HepG2 (cell line): ENCODE data around the gene ALAS2. TPM values are rescaled to one million over a fixed set of nuclear protein-coding genes. Genes with fewer than 3 reads are reported as not detected.

Experiments used
- ATAC-seq: fragments of 200-7000 bp; cut with Tn5 transposase; 3 replicates; pipeline ENCODE4 v1.9.1; 2020; ENCODE audit warnings: mild to moderate bottlenecking, moderate library complexity
- BruUV-seq: library from RNA; stranded (reverse); fragments of 400-500 nt; replicated peaks from 2 replicates; lab custom pipeline; 2021; lab: Mats Ljungman, UMichigan
- CTCF ChIA-PET: fragments of 300-600 bp; formaldehyde crosslinking; extraction: SDS; loops from one replicate; lab custom pipeline; 2021; ENCODE audit warnings: low total read pairs, inconsistent platforms, low intra/inter-chr PET ratio; lab: Yijun Ruan, JAX
- POLR2A ChIA-PET: fragments of 350-600 bp; sonication (Branson Sonifier 250); formaldehyde crosslinking; loops from one replicate; lab custom pipeline; 2020; ENCODE audit warnings: antibody characterized with exemption, inconsistent platforms; lab: Yijun Ruan, JAX
- DNase-seq: peaks from one replicate; pipeline ENCODE4 v3.0.0-alpha.2; 2015; ENCODE audit warnings: low spot score
- FAIRE-seq: peaks from 3 replicates; lab custom pipeline; 2011; peaks lifted over from hg19 to GRCh38; lab: Jason Lieb, UNC
- H2AFZ ChIP-seq: one replicate; pipeline ENCODE4 v1.6.1; 2011; ENCODE audit warnings: low read length, inconsistent platforms
- H3K27ac ChIP-seq: fragments of 300-600 bp; 3 replicates; pipeline ENCODE4 v1.8.0; 2011; ENCODE audit warnings: mixed run types, mild to moderate bottlenecking, mixed read lengths, low read length, inconsistent platforms; ENCODE audit not compliant: insufficient read depth; ENCODE audit errors: extremely low read length
- H3K27me3 ChIP-seq, 2 experiments: fragments of 200-600 bp in 1 of 2; 2 replicates in 1 of 2; 3 replicates in 1 of 2; pipeline versions ENCODE4 v1.6.0 to v1.8.0; 2011; ENCODE audit warnings: low read length in 2 of 2, mild to moderate bottlenecking in 2 of 2, moderate library complexity in 2 of 2, inconsistent platforms in 1 of 2; ENCODE audit not compliant: insufficient read depth in 2 of 2, control insufficient read depth in 1 of 2
- H3K36me3 ChIP-seq, 2 experiments: fragments of 200-600 bp in 1 of 2; replicated peaks in 1 of 2; 2 replicates in 1 of 2; 3 replicates in 1 of 2; pipeline versions ENCODE4 v1.5.1 to v1.8.0; 2011; ENCODE audit warnings: low read length in 2 of 2, inconsistent platforms in 1 of 2; ENCODE audit not compliant: insufficient read depth in 2 of 2, control insufficient read depth in 1 of 2
- H3K4me1 ChIP-seq: 2 replicates; pipeline ENCODE4 v1.5.1; 2012; ENCODE audit warnings: low read length, inconsistent platforms; ENCODE audit not compliant: insufficient read depth
- H3K4me2 ChIP-seq: 2 replicates; pipeline ENCODE4 v1.6.0; 2011; ENCODE audit warnings: low read depth, low read length, inconsistent platforms
- H3K4me3 ChIP-seq, 3 experiments: fragments of 200-600 bp in 1 of 3; sonication (generic), shearing (Covaris generic) in 1 of 3; replicated peaks in 1 of 3; 2 replicates each; pipeline ENCODE4 v1.5.1; 2011 to 2016; ENCODE audit warnings: low read length in 3 of 3, inconsistent platforms in 2 of 3, low read depth in 2 of 3, mild to moderate bottlenecking in 2 of 3, control low read depth in 1 of 3, mixed read lengths in 1 of 3; ENCODE audit not compliant: insufficient read depth in 1 of 3
- H3K79me2 ChIP-seq: one replicate; pipeline ENCODE4 v1.6.1; 2011; ENCODE audit warnings: low read length, inconsistent platforms; ENCODE audit not compliant: insufficient read depth
- H3K9ac ChIP-seq: 2 replicates; pipeline ENCODE4 v1.6.0; 2011; ENCODE audit warnings: mild to moderate bottlenecking, low read depth, low read length, inconsistent platforms; ENCODE audit not compliant: insufficient read depth
- H3K9me3 ChIP-seq: 2 replicates; pipeline ENCODE4 v1.5.1; 2012; ENCODE audit warnings: mild to moderate bottlenecking, low read length
- H4K20me1 ChIP-seq: 2 replicates; pipeline ENCODE4 v1.6.0; 2011; ENCODE audit warnings: inconsistent platforms, mild to moderate bottlenecking, low read length, moderate library complexity; ENCODE audit not compliant: insufficient read depth
- ERF ChIP-seq: IDR thresholded peaks from 2 replicates; pipeline ENCODE4 v1.6.1; 2018; ENCODE audit warnings: missing biosample characterization, missing genetic modification reagents
- HNF4G ChIP-seq, 2 experiments: sonication (generic) in 1 of 2; formaldehyde crosslinking in 1 of 2; IDR thresholded peaks; 2 replicates each; pipeline versions ENCODE4 v1.4.0 to v1.6.1; 2011 to 2020; ENCODE audit warnings: borderline replicate concordance in 2 of 2, low read depth in 2 of 2, mild to moderate bottlenecking in 2 of 2, low read length in 1 of 2, missing genetic modification reagents in 1 of 2, moderate library complexity in 1 of 2
- PHF8 ChIP-seq: sonication (generic); formaldehyde crosslinking; IDR thresholded peaks from 2 replicates; pipeline ENCODE4 v1.5.0; 2020; ENCODE audit warnings: missing genetic modification reagents
- POLR2AphosphoS5 ChIP-seq: IDR thresholded peaks from 2 replicates; pipeline ENCODE4 v1.6.1; 2012; ENCODE audit warnings: low read depth, low read length
- SP4 ChIP-seq: sonication (generic); formaldehyde crosslinking; IDR thresholded peaks from 2 replicates; pipeline ENCODE4 v1.8.1; 2023; ENCODE audit warnings: mild to moderate bottlenecking, missing genetic modification reagents
- ZFP41 ChIP-seq: sonication (generic); formaldehyde crosslinking; IDR thresholded peaks from 2 replicates; pipeline ENCODE4 v1.4.0; 2020; ENCODE audit warnings: mild to moderate bottlenecking, missing genetic modification reagents, borderline replicate concordance
- ZNF878 ChIP-seq: sonication (generic); formaldehyde crosslinking; IDR thresholded peaks from 2 replicates; pipeline ENCODE4 v1.8.1; 2023; ENCODE audit warnings: mild to moderate bottlenecking, missing genetic modification reagents, moderate library complexity
- WGBS: methylation state at CpG from one replicate; pipeline ENCODE4 v1.1.6; 2017; ENCODE audit warnings: low lambda C conversion rate; 5-methylcytosine and 5-hydroxymethylcytosine counted together
- in situ Hi-C: cut with HindIII; loops from 2 replicates; pipeline ENCODE4 v1.10.0; 2017; ENCODE audit warnings: low pct_unique_long_range_greater_than_20kb; ENCODE audit not compliant: extremely low pct_ligation_motif_present
- intact Hi-C: fragments of 100-400 bp; cut with micrococcal nuclease; formaldehyde crosslinking; loops from one replicate; pipeline ENCODE4 v1.10.0; 2022; ENCODE audit not compliant: unreplicated experiment
- polyA plus RNA-seq, 8 experiments: library from polyadenylated mRNA; depleted of rRNA in 3 of 8; stranded (reverse) in 7 of 8; unstranded in 1 of 8; fragments of >200 nt; fragmentation: Illumina TruSeq in 4 of 8; extraction: Trizol in 4 of 8; gene quantifications; 2 replicates each; pipeline versions ENCODE4 v1.2.1 to v1.2.3, GENCODE V29; 2011 to 2016; ENCODE audit warnings: low read depth in 4 of 8, missing spikeins in 1 of 8, mixed read lengths in 1 of 8; ENCODE audit not compliant: insufficient read depth in 1 of 8
- total RNA-seq, 5 experiments: library from RNA; depleted of rRNA; stranded (reverse); fragments of >200 nt; fragmentation: Illumina TruSeq; extraction: Trizol; gene quantifications; 2 replicates each; pipeline ENCODE4 v1.2.3, GENCODE V29; 2016; ENCODE audit warnings: low read depth in 1 of 5
- TF ChIP-seq, protein P1 (sequence below): sonication (generic); formaldehyde crosslinking; IDR thresholded peaks from 2 replicates; pipeline ENCODE4 v1.5.0; 2020; ENCODE audit warnings: missing genetic modification reagents, mild to moderate bottlenecking, borderline replicate concordance
- TF ChIP-seq, protein P2 (sequence below): sonication (generic); formaldehyde crosslinking; IDR thresholded peaks from 2 replicates; pipeline ENCODE4 v1.4.0; 2020; ENCODE audit warnings: missing genetic modification reagents, mild to moderate bottlenecking, borderline replicate concordance
- TF ChIP-seq, protein P3 (sequence below): sonication (generic); formaldehyde crosslinking; IDR thresholded peaks from 2 replicates; pipeline ENCODE4 v1.4.0; 2020; ENCODE audit warnings: missing genetic modification reagents, borderline replicate concordance
- TF ChIP-seq, protein P4 (sequence below): sonication (generic); formaldehyde crosslinking; IDR thresholded peaks from 2 replicates; pipeline ENCODE4 v1.8.0; 2022; ENCODE audit warnings: mild to moderate bottlenecking, missing genetic modification reagents; ENCODE audit not compliant: insufficient replicate concordance

The ALAS2 gene
- total and polyA plus RNA-seq, 2 of the 13 experiments (the other 11 are each of a cell fraction or from before 2014, with no cell fraction given), result not detected

DNA sequence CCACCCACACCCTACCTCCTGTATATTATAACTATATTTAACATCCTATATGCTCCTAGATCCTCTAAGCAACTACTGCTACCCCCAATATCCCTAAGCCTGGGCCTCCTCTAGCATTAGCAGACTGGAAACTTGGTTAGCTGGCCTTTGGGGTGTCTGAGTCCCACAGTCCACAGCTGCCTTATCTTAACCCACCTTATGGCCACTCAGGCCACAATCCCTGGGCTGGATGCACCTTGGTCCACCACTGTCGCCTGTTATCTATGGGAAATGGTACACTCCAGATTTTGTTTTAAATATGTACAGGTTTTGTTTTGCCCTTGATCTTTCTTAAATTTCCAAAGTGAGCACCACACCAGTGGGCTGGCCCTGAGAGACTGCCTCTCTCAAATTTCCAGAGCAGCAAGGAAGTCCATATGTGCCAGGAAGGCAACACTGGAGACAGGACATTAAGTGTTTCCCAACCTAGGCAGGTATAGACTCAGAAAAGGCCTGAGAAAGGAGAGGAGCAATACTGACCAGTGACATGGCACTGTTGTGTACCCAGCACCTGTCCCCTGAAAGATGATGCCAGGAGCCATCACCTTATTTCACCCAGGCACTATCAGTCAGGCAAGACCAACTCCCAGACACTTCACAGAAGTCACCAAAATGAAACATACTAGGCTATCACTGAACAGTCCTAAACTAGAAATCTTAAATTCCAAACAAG is 37.7 kb downstream of the ALAS2 start:
- no peaks in the 10 kb centered on the region for H3K9me3 ChIP-seq
- peak overlapping the region; percentile 44 for H3K9ac ChIP-seq
- TF ChIP-seq, protein P1, sequence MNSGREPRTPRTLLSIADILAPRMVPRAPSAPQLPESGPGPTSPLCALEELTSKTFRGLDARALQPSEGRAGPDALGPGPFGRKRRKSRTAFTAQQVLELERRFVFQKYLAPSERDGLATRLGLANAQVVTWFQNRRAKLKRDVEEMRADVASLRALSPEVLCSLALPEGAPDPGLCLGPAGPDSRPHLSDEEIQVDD (CRISPR knock-in tag), result no peak
- TF ChIP-seq ZNF878 (CRISPR knock-in tag) (no peak), PHF8 (no peak), POLR2AphosphoS5 (no peak), ZFP41 (CRISPR knock-in tag) (no peak), HNF4G (IDR thresholded peaks at IDR 0.05; ENCODE audit: borderline replicate concordance, low read depth, low read length) (no peak), HNF4G (CRISPR knock-in tag; IDR thresholded peaks at IDR 0.05; ENCODE audit: borderline replicate concordance, low read depth) (no peak), SP4 (CRISPR knock-in tag) (no peak), ERF (CRISPR knock-in tag) (no peak)
- TF ChIP-seq, protein P2, sequence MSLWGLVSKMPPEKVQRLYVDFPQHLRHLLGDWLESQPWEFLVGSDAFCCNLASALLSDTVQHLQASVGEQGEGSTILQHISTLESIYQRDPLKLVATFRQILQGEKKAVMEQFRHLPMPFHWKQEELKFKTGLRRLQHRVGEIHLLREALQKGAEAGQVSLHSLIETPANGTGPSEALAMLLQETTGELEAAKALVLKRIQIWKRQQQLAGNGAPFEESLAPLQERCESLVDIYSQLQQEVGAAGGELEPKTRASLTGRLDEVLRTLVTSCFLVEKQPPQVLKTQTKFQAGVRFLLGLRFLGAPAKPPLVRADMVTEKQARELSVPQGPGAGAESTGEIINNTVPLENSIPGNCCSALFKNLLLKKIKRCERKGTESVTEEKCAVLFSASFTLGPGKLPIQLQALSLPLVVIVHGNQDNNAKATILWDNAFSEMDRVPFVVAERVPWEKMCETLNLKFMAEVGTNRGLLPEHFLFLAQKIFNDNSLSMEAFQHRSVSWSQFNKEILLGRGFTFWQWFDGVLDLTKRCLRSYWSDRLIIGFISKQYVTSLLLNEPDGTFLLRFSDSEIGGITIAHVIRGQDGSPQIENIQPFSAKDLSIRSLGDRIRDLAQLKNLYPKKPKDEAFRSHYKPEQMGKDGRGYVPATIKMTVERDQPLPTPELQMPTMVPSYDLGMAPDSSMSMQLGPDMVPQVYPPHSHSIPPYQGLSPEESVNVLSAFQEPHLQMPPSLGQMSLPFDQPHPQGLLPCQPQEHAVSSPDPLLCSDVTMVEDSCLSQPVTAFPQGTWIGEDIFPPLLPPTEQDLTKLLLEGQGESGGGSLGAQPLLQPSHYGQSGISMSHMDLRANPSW (CRISPR knock-in tag), result no peak
- TF ChIP-seq, protein P3, sequence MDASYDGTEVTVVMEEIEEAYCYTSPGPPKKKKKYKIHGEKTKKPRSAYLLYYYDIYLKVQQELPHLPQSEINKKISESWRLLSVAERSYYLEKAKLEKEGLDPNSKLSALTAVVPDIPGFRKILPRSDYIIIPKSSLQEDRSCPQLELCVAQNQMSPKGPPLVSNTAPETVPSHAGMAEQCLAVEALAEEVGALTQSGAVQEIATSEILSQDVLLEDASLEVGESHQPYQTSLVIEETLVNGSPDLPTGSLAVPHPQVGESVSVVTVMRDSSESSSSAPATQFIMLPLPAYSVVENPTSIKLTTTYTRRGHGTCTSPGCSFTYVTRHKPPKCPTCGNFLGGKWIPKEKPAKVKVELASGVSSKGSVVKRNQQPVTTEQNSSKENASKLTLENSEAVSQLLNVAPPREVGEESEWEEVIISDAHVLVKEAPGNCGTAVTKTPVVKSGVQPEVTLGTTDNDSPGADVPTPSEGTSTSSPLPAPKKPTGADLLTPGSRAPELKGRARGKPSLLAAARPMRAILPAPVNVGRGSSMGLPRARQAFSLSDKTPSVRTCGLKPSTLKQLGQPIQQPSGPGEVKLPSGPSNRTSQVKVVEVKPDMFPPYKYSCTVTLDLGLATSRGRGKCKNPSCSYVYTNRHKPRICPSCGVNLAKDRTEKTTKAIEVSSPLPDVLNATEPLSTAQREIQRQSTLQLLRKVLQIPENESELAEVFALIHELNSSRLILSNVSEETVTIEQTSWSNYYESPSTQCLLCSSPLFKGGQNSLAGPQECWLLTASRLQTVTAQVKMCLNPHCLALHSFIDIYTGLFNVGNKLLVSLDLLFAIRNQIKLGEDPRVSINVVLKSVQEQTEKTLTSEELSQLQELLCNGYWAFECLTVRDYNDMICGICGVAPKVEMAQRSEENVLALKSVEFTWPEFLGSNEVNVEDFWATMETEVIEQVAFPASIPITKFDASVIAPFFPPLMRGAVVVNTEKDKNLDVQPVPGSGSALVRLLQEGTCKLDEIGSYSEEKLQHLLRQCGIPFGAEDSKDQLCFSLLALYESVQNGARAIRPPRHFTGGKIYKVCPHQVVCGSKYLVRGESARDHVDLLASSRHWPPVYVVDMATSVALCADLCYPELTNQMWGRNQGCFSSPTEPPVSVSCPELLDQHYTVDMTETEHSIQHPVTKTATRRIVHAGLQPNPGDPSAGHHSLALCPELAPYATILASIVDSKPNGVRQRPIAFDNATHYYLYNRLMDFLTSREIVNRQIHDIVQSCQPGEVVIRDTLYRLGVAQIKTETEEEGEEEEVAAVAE, result no peak
- TF ChIP-seq, protein P4, sequence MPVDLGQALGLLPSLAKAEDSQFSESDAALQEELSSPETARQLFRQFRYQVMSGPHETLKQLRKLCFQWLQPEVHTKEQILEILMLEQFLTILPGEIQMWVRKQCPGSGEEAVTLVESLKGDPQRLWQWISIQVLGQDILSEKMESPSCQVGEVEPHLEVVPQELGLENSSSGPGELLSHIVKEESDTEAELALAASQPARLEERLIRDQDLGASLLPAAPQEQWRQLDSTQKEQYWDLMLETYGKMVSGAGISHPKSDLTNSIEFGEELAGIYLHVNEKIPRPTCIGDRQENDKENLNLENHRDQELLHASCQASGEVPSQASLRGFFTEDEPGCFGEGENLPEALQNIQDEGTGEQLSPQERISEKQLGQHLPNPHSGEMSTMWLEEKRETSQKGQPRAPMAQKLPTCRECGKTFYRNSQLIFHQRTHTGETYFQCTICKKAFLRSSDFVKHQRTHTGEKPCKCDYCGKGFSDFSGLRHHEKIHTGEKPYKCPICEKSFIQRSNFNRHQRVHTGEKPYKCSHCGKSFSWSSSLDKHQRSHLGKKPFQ (CRISPR knock-in tag), result no peak
- H3K4me3 ChIP-seq, result peak overlapping the region; percentile 34 to 62 (median 45); a peak in 3 of 6 replicates
- in situ Hi-C loops (no loop called here), intact Hi-C loops (no loop called here)
- ATAC-seq (no peak), FAIRE-seq (no peak), DNase-seq (no peak)
- CTCF ChIA-PET, result no interaction called here
- H3K4me2 ChIP-seq, result peak overlapping the region; percentile 84
- H3K27me3 ChIP-seq, result no peaks in the 10 kb centered on the region
- H3K79me2 ChIP-seq, result no peaks in the 10 kb centered on the region
- POLR2A ChIA-PET, result interaction anchor here (0.9 to 2.1 kb wide), 3 partner anchors 9 to 15 kb away, joined by 4 to 16 read pairs (median 5); no protein-coding TSS in a partner anchor
- H4K20me1 ChIP-seq, result no peaks in the 10 kb centered on the region
- peaks cover 57% of the 10 kb centered on the region for H3K4me1 ChIP-seq
- no TSS peak for BruUV-seq
- peak overlapping the region; percentile 70 for H3K27ac ChIP-seq
- 71% methylated on average over 1 of the region's 1 CpG for WGBS
- H3K36me3 ChIP-seq, result no peaks in the 10 kb centered on the region
- no peak overlapping the region for H2AFZ ChIP-seq
